GM21526 (cell line): ENCODE results near the gene GRHL1.

Experiments
- ATAC-seq: cut with Tn5 transposase; IDR thresholded peaks from one replicate; pipeline ENCODE4 v1.9.1; 2021; ENCODE audit warnings: moderate library complexity; ENCODE audit not compliant: unreplicated experiment, low FRiP score

GRHL1 gene

GRCh38 chr2:9971105-9971818 lies 19.8 kb downstream of the GRHL1 start:
- ATAC-seq = no peak

DNA sequence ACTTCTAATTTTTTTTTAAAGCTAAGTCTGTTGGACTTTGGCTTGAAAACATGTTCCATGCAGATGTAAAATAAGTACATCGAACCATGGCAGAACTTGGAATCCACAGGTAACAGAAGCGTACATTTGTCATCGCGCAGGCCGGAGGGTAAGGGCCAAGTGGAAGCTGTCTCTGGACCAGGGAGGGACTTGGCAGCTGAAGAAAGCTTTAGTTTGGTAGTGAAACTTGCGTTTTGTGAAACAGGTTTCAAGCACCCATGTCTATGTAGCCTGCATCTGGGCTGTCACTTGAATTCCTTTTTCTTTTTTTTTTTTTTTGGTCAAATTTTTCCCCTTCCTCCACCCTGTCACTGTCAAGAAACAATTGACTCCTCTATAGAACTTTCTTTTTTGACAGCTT lies 20.4 kb downstream of the GRHL1 start:
- no peak for ATAC-seq

- no peak for ATAC-seq
These were observed 21.4 kb downstream of the GRHL1 start for GRCh38 chr2:9972621-9973479.

DNA sequence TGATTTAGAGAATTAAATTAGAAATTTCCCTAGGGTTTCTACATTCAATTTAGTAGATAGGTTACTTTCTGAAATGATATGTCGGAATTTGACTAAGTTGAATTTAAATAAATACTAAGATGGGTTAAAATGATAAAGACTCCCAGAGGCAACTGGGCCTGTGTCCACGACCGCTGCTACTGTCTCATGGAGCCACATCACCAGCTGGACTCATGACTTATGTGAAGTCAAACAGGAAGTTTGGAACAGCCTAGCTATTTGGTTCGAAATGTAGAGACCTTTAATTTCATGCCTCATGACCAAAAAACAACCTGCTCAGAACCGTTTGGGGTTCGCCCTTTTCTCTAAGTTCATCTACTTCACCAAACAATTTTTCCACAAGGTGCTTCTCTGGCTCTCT lies 22.2 kb downstream of the GRHL1 start:
- no peak for ATAC-seq

GRCh38 chr2:9974343-9974742 lies 22.9 kb downstream of the GRHL1 start:
- ATAC-seq = no peak

- ATAC-seq = no peak
These were observed 23.8 kb downstream of the GRHL1 start for GRCh38 chr2:9975328-9975727.

- no peak for ATAC-seq
These were observed 24.4 kb downstream of the GRHL1 start for GRCh38 chr2:9975805-9976447.

DNA sequence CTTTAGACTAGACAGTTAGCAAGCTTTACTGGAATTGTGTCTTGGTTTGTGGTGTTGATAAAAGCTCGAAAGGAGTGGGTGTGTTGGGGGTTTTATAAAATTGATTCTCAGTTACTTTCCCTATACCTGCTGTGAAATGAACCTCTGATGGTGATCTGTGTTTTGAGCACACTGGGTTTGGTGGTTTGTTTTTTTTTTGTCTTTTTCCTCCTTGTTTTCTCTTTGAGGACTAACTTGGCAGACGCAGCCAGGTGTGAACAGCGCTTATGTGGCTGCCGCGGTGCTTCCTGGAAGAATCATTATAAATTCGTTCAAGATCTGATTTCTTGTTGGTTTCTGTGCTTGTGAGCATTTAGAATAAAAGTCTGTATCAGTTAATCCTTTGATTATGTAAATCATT lies 28.5 kb downstream of the GRHL1 start:
- ATAC-seq = no peak

GRCh38 chr2:9980520-9980919 lies 29.0 kb downstream of the GRHL1 start:
- ATAC-seq = no peak

DNA sequence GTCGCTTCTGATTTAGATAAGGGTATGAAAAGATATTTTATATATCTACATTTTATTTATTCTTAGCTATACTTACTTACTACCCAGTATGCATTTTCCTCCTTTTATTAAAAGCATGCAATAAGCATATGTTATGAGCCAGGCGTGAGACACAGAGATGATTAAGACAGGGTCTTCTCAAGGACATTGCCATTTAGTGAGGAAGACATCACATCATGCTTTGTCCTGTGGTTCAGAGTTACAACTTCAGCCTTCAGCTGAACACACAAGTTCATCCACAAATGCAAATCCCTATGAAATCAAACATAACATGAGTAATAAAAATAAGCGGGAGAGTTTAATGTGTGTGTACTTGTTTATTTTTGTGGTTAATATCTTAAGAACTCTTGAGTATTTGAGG lies 30.2 kb downstream of the GRHL1 start:
- no peak for ATAC-seq

DNA sequence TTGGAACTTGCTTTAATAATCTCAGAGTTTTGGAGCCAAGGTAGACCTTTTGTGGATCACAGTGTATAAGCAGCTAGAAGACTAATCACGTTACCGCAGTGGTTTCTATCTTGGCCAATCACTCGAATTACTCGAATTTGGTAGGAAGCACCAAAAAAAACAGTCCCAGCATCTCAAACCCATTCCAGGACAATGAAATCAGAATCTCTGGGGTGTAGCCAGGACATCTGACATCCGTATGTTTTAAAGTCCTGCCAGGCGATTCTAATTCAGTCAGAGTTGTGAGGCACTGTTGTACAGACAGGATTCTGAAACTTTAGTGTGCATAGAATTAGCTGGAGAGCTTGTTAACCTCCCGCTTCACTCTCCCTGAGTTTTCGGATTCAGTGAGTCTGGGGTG lies 30.8 kb downstream of the GRHL1 start:
- ATAC-seq = no peak

GRCh38 chr2:9982891-9983290 lies 31.4 kb downstream of the GRHL1 start:
- ATAC-seq = no peak

- no peak for ATAC-seq
These were observed 32.1 kb downstream of the GRHL1 start for GRCh38 chr2:9983401-9984216.

DNA sequence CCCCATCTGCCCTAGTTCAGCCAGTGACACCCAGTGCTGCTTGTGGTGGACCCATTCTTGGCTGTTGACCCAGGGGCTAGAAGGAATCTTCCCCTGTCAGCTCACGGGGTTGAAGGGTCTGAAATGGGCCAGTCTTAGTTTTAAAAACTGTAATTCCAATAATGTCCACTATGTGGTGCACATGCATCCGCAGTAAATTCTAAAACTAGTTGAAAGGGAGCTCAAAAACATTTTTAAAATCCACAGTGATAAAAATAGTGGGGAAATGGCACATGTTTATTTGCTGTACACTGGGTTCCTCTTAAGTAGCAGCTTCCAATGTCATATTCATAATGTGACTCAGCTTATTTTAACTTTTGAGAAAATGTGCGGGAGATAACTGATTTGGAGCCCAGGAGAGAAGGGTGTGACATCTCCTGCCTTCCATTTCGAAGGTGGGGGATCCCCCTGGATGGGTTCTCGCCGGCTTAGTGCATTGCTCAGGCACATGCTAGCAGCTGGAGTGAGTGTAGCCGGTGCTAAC lies 32.8 kb downstream of the GRHL1 start:
- ATAC-seq = no peak

DNA sequence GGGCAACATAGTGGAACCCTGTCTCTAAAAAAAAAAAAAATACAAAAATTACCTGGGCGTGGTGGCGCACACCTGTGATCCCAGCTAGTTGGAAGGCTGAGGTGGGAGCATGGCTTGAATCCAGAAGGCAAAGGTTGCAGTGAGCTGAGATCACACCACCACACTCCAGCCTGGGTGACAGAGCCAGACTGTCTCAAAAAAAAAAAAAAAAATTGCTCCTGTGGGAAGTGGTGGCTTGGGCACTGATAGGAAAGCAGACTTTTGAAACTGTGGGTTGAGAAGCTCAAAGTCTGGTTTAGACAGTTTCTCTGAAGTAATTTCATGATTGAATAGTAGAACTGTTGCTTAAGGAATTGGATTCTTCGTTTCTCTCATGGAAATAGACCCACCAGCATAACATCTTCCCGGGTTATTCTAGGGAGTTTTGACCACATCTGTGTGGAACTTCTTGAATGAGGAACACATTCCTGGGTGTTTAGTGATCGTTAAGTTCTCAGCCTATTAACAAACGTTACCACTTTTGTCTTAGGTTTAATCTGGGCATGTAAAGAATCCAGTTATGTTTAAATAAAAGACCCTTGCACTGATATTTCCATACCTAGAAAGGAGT lies 33.5 kb downstream of the GRHL1 start:
- no peak for ATAC-seq

- ATAC-seq = no peak
These were observed 34.2 kb downstream of the GRHL1 start for GRCh38 chr2:9985531-9986328.

DNA sequence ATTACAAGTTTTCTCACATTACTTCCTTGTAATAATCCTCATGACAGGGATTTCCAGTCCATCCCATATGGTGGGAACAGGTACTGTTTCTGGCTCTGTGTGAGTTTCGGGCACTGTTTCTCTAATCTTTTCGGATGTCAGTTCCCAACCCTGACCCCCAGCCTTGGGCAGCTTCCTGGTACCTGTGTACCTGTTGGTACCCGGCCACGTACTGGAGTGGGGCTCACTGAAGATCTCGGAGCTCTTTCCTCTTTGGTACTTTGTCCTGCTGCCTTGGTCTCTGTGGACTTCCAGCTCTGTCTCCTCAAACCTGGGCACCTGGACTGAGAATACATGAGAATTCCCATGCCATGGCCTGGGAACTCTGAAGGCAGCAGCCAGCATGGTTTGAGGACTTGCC lies 36.8 kb downstream of the GRHL1 start:
- ATAC-seq = no peak

DNA sequence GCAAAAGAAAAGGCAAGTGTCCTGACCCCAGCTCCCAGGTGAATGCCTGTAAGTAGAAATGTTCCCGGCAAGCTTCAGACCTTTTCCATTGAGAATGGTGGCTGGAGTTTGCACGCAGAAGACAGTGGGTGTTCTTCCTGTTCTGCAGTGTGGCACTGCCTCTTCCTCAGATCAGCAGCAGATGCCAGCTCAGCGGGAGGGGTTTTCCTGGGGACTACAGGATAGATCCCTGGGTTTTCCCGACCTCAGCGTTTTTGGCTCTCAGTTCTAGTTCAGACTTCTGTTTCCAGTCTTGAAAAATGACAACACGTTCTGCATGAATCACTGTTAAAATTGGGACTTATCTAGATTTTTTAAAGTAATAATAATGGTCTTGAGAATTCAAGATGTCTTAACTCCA lies 39.2 kb downstream of the GRHL1 start:
- ATAC-seq = no peak

DNA sequence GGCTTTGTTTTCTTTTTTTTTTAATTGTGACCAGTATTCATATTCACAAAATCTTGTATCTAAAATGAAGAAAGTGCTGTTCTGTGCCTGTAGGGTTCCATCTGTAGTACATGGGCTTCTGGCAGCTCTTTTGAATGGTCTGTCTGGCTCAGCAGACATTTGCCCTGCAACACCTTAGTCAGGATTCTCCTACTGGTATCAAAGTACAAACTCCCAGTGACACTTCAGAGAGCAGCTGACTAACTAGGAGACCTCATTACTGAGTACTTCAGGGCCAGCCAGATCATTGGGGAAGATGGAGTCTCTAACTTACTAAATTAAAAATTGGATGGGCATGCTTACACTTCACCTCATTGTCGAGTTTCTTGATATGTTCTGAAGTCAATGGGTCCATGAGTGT lies 39.7 kb downstream of the GRHL1 start:
- ATAC-seq = no peak
